HepG2 (cell line): ENCODE results near the gene TPRN. TPM values are rescaled to one million over a fixed set of nuclear protein-coding genes. Genes with fewer than 3 reads are reported as not detected.
A peak's percentile ranks its signal among the peaks of the same experiment; 100 is the strongest.

Source experiments
- ATM ChIP-seq: fragments of 450-650 bp; IDR thresholded peaks from 2 replicates; pipeline ENCODE4 v1.7.1; 2017; ENCODE audit warnings: mild to moderate bottlenecking, borderline replicate concordance
- CBFB ChIP-seq: sonication (generic); formaldehyde crosslinking; IDR thresholded peaks from 2 replicates; pipeline ENCODE4 v1.4.0; 2020; ENCODE audit warnings: missing genetic modification reagents
- CC2D1A ChIP-seq: sonication (generic); formaldehyde crosslinking; IDR thresholded peaks from 2 replicates; pipeline ENCODE4 v1.8.1; 2023; ENCODE audit warnings: mild to moderate bottlenecking, missing genetic modification reagents
- KDM2A ChIP-seq: sonication (generic); formaldehyde crosslinking; IDR thresholded peaks from 2 replicates; pipeline ENCODE4 v1.4.0; 2020; ENCODE audit warnings: low read depth, missing genetic modification reagents, borderline replicate concordance
- NFE2L1 ChIP-seq: sonication (generic); formaldehyde crosslinking; IDR thresholded peaks from 2 replicates; pipeline ENCODE4 v1.4.0; 2020; ENCODE audit warnings: missing genetic modification reagents, mild to moderate bottlenecking, borderline replicate concordance
- RAD51 ChIP-seq: fragments of 450-650 bp; IDR thresholded peaks from 2 replicates; pipeline ENCODE4 v1.6.1; 2016; ENCODE audit warnings: borderline replicate concordance
- SALL2 ChIP-seq: sonication (generic); formaldehyde crosslinking; IDR thresholded peaks from 2 replicates; pipeline ENCODE4 v1.8.1; 2023; ENCODE audit warnings: mild to moderate bottlenecking, missing genetic modification reagents, inconsistent platforms
- SIX4 ChIP-seq: sonication (generic); formaldehyde crosslinking; IDR thresholded peaks from 2 replicates; pipeline ENCODE4 v1.4.0; 2020; ENCODE audit warnings: missing genetic modification reagents
- SOX5 ChIP-seq: IDR thresholded peaks from 2 replicates; pipeline ENCODE4 v1.6.1; 2016; ENCODE audit warnings: borderline replicate concordance
- SRSF9 ChIP-seq: fragments of 200-400 bp; formaldehyde crosslinking; IDR thresholded peaks from 2 replicates; pipeline ENCODE4 v1.6.1; 2018; ENCODE audit warnings: borderline replicate concordance, mild to moderate bottlenecking, low read depth, low read length; ENCODE audit not compliant: insufficient read depth, poor library complexity, severe bottlenecking
- SSRP1 ChIP-seq: IDR thresholded peaks from 2 replicates; pipeline ENCODE4 v1.6.1; 2016; ENCODE audit warnings: control low read depth
- TFAP4 ChIP-seq: sonication (generic); IDR thresholded peaks from 2 replicates; pipeline ENCODE4 v1.6.1; 2016; ENCODE audit warnings: low read depth, borderline replicate concordance
- ZNF17 ChIP-seq: sonication (generic); formaldehyde crosslinking; IDR thresholded peaks from 2 replicates; pipeline ENCODE4 v1.5.0; 2020; ENCODE audit warnings: mild to moderate bottlenecking, missing genetic modification reagents
- ZNF230 ChIP-seq: sonication (generic); formaldehyde crosslinking; IDR thresholded peaks from 2 replicates; pipeline ENCODE4 v1.4.0; 2020; ENCODE audit warnings: mild to moderate bottlenecking, missing genetic modification reagents
- ZNF296 ChIP-seq: sonication (generic); formaldehyde crosslinking; conservative IDR thresholded peaks from 2 replicates; pipeline ENCODE4 v1.5.0; 2020; ENCODE audit warnings: mild to moderate bottlenecking, missing genetic modification reagents
- ZNF609 ChIP-seq: sonication (generic); formaldehyde crosslinking; IDR thresholded peaks from 2 replicates; pipeline ENCODE4 v1.4.0; 2020; ENCODE audit warnings: mild to moderate bottlenecking, missing genetic modification reagents, borderline replicate concordance
- ZNF678 ChIP-seq: sonication (generic); formaldehyde crosslinking; IDR thresholded peaks from 2 replicates; pipeline ENCODE4 v1.4.0; 2020; ENCODE audit warnings: mild to moderate bottlenecking, missing genetic modification reagents
- ZSCAN29 ChIP-seq: sonication (generic); formaldehyde crosslinking; conservative IDR thresholded peaks from 2 replicates; pipeline ENCODE4 v1.4.0; 2020; ENCODE audit warnings: mild to moderate bottlenecking, missing genetic modification reagents
- polyA plus RNA-seq, 8 experiments: library from polyadenylated mRNA; depleted of rRNA in 3 of 8; stranded (reverse) in 7 of 8; unstranded in 1 of 8; fragments of >200 nt; fragmentation: Illumina TruSeq in 4 of 8; extraction: Trizol in 4 of 8; gene quantifications; 2 replicates each; pipeline versions ENCODE4 v1.2.1 to v1.2.3, GENCODE V29; 2011 to 2016; ENCODE audit warnings: low read depth in 4 of 8, missing spikeins in 1 of 8, mixed read lengths in 1 of 8; ENCODE audit not compliant: insufficient read depth in 1 of 8
- total RNA-seq, 5 experiments: library from RNA; depleted of rRNA; stranded (reverse); fragments of >200 nt; fragmentation: Illumina TruSeq; extraction: Trizol; gene quantifications; 2 replicates each; pipeline ENCODE4 v1.2.3, GENCODE V29; 2016; ENCODE audit warnings: low read depth in 1 of 5
- TF ChIP-seq, protein P1 (sequence below): sonication (generic); formaldehyde crosslinking; IDR thresholded peaks from 2 replicates; pipeline ENCODE4 v1.4.0; 2020; ENCODE audit warnings: missing genetic modification reagents
- TF ChIP-seq, protein P2 (sequence below): sonication (generic); formaldehyde crosslinking; IDR thresholded peaks from 2 replicates; pipeline ENCODE4 v1.9.0; 2022; ENCODE audit warnings: low read depth, missing genetic modification reagents
- TF ChIP-seq, protein P3 (sequence below): sonication (generic); formaldehyde crosslinking; IDR thresholded peaks from 2 replicates; pipeline ENCODE4 v1.8.0; 2022; ENCODE audit warnings: mild to moderate bottlenecking, missing genetic modification reagents, moderate library complexity

Gene TPRN
- total and polyA plus RNA-seq, 2 of the 13 experiments (the other 11 are each of a cell fraction or from before 2014, with no cell fraction given) = 10.1 to 19.2 TPM

GRCh38 chr9:137218754-137219271, 18.3 kb upstream of the TPRN start (continued):
- TF ChIP-seq, protein P1, sequence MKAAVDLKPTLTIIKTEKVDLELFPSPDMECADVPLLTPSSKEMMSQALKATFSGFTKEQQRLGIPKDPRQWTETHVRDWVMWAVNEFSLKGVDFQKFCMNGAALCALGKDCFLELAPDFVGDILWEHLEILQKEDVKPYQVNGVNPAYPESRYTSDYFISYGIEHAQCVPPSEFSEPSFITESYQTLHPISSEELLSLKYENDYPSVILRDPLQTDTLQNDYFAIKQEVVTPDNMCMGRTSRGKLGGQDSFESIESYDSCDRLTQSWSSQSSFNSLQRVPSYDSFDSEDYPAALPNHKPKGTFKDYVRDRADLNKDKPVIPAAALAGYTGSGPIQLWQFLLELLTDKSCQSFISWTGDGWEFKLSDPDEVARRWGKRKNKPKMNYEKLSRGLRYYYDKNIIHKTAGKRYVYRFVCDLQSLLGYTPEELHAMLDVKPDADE (CRISPR knock-in tag) = no peak
- TF ChIP-seq CC2D1A (CRISPR knock-in tag) = no peak
- peak; percentile 63; the same call in 1 of the 2 replicates for TF ChIP-seq ZNF609
- no peak for TF ChIP-seq SIX4 (CRISPR knock-in tag)
- TF ChIP-seq ATM = no peak
- TF ChIP-seq, protein P2, sequence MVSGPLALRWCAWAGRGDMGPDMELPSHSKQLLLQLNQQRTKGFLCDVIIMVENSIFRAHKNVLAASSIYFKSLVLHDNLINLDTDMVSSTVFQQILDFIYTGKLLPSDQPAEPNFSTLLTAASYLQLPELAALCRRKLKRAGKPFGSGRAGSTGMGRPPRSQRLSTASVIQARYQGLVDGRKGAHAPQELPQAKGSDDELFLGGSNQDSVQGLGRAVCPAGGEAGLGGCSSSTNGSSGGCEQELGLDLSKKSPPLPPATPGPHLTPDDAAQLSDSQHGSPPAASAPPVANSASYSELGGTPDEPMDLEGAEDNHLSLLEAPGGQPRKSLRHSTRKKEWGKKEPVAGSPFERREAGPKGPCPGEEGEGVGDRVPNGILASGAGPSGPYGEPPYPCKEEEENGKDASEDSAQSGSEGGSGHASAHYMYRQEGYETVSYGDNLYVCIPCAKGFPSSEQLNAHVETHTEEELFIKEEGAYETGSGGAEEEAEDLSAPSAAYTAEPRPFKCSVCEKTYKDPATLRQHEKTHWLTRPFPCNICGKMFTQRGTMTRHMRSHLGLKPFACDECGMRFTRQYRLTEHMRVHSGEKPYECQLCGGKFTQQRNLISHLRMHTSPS (CRISPR knock-in tag) = peak; percentile 91
- no peak for TF ChIP-seq ZSCAN29
- TF ChIP-seq ZNF678 (CRISPR knock-in tag) = no peak
- TF ChIP-seq TFAP4 = peak; percentile 98
- TF ChIP-seq SOX5 (CRISPR knock-in tag) = no peak
- TF ChIP-seq NFE2L1 (CRISPR knock-in tag) = no peak
- TF ChIP-seq SALL2 (CRISPR knock-in tag) = peak; percentile 34; the same call in 1 of the 2 replicates
- no peak for TF ChIP-seq ZNF17 (CRISPR knock-in tag)
- TF ChIP-seq SSRP1 = no peak; the same call in 1 of the 2 replicates
- TF ChIP-seq KDM2A = peak; percentile 89
- TF ChIP-seq, protein P3, sequence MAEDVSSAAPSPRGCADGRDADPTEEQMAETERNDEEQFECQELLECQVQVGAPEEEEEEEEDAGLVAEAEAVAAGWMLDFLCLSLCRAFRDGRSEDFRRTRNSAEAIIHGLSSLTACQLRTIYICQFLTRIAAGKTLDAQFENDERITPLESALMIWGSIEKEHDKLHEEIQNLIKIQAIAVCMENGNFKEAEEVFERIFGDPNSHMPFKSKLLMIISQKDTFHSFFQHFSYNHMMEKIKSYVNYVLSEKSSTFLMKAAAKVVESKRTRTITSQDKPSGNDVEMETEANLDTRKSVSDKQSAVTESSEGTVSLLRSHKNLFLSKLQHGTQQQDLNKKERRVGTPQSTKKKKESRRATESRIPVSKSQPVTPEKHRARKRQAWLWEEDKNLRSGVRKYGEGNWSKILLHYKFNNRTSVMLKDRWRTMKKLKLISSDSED (CRISPR knock-in tag) = 0 out of 2 replicates have a peak, but pooled peaks have one; percentile 23
- no peak; the same call in 1 of the 2 replicates for TF ChIP-seq CBFB
- no peak for TF ChIP-seq RAD51
- no peak for TF ChIP-seq SRSF9
- TF ChIP-seq ZNF296 (CRISPR knock-in tag) = peak; percentile 81; the same call in 1 of the 2 replicates
- no peak for TF ChIP-seq ZNF230
